VCaP (cell line): ENCODE measurements around the gene GPBP1L1.

Source experiments
- H3K27ac ChIP-seq: fragments of 450-650 bp; 2 replicates; pipeline ENCODE4 v1.5.1; 2017
- TF ChIP-seq, protein P1 (sequence below): fragments of 450-650 bp; conservative IDR thresholded peaks from 2 replicates; pipeline ENCODE4 v1.5.1; 2017; ENCODE audit warnings: mild to moderate bottlenecking, moderate library complexity

GPBP1L1 gene

DNA sequence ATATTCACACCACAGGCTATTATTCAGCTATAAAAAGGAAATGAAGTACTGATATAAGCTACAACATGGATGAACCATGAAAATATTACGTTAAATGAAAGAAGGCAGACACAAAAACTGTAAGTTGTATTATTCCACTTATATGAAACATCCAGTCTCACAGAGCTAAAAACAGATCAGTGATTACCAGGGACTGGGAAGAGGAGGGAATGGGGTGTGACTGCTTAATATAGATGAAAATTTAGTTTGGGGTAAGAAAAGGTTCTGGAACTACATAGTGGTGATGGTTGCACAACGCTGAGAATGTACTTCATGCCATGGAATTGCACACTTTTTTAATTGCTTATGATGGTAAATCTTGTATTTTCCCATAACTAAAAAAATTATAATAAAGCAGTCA lies 19.5 kb downstream of the GPBP1L1 start:
- TF ChIP-seq, protein P1, sequence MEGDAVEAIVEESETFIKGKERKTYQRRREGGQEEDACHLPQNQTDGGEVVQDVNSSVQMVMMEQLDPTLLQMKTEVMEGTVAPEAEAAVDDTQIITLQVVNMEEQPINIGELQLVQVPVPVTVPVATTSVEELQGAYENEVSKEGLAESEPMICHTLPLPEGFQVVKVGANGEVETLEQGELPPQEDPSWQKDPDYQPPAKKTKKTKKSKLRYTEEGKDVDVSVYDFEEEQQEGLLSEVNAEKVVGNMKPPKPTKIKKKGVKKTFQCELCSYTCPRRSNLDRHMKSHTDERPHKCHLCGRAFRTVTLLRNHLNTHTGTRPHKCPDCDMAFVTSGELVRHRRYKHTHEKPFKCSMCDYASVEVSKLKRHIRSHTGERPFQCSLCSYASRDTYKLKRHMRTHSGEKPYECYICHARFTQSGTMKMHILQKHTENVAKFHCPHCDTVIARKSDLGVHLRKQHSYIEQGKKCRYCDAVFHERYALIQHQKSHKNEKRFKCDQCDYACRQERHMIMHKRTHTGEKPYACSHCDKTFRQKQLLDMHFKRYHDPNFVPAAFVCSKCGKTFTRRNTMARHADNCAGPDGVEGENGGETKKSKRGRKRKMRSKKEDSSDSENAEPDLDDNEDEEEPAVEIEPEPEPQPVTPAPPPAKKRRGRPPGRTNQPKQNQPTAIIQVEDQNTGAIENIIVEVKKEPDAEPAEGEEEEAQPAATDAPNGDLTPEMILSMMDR, result no peak
- H3K27ac ChIP-seq, result no peak overlapping the region

DNA sequence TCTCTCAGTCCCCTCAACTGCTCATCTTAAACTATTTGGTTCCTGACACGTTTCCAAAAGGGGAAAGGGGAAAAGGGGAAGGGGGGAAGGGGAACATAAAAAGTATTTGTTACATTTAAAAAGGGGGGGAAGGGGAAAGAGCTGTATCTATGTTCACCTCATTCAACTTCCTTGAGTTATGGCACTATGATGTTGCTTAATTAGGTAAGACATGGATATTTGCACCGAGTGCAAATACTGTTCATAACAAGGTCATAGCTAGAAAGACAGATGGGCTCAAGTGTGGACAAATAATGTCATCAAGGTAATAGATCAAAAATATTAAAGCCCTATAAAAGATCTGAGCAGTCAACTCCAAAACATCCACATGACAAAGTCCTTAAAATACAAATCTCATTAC lies 26.0 kb downstream of the GPBP1L1 start:
- no peak overlapping the region for H3K27ac ChIP-seq
- TF ChIP-seq, protein P1, result no peak

DNA sequence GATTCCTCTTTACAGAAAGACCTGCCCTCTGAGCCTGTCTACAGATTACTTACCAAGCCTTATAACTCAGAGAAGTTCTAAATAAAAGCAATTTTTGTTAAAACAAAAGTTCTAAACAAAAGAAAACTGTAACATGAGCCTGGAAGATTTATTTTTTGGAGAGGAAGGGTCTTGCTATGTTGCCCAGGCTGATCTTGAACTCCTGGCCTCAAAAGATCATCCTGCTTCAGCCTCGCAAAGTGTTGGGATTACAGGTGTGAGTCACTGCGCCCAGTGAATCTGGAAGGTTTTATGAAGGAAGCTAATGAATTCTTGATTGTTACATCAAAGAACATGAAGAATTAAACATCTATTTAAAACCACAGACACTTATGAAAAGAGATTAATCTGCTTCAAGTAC lies 27.1 kb downstream of the GPBP1L1 start:
- no peak overlapping the region for H3K27ac ChIP-seq
- TF ChIP-seq, protein P1, result no peak

DNA sequence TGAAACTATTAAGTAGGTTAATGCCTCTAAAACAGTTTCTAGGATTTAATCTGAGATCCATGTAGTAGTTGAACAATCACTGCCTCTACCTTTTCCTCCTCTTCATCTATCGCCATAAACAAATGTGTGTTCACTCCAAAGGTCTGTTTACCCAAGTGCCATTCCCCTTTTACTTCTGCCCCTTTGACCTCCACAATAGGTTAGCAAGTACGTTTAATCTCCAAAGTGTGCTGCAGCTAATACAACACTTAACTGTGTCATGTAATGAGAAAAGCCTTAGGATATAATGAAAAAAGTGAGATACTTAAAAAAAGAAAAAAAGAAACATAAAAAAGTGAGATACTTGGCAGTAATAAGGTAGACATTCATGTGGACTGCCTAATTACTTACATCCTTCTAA lies 28.2 kb downstream of the GPBP1L1 start:
- TF ChIP-seq, protein P1, result no peak
- H3K27ac ChIP-seq, result no peak overlapping the region

DNA sequence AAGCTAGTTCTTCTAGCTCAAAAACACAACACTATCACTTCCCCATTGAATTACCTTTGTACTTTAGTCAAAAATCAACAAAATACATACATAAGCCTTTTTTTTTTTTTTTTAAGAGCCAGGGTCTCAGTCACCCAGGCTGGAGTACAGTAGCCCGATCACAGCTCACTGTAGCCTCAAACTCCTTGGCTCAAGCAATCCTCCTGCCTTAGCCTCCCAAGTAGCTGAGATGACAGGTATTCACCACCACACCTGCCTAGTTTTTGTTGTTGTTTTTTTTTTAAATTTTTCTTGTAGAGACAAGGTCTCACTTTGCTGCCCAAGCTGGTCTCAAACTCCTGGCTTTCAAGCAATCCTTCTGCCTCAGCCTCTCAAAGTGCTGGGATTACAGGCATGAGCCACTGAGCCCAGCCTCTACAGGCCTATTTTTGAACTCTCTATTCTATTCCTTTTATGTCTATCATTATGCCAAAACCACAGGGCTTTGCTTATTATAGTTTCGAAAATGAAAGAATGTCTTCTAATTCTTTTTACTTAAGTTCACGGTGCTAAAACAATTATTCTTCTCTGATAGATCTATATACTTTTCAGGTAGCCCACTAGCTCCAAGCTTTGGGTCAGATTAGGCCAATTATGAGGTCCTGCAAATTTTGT lies 29.6 kb downstream of the GPBP1L1 start:
- H3K27ac ChIP-seq, result no peak overlapping the region
- TF ChIP-seq, protein P1, result no peak

DNA sequence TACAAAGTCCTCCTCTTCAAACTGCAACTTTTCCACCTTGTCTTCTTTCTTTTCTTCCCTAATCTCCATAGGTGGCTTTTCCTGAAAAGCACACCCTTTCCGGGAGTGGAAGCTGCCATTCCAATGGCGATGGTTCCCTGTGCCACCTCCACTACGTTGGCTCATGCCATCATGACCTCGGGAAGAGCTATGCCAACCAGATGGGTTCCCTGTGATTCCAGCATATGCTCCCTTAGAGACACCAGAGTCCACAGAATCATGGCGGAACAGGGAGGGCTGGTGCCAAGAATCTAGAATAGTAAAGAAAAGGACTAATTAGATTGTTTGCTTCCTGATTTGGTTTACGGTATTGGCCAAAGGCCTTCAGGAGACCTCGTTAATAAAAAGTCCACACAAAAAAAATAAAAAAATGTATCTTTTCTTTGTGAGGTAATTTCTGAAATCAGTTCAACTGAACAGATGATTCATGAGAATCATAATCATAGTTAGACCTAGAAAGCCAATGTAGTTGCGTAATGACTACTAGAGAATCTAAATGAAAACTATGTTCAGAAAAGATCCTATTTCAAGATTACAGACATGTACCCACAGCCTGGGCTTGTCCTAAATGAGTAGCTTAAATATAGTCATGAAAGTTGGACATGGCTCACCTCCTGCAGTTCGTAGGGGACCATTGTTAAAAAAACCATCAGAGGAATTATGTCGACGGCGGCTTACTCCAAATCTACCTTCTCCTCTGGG lies 31.6 kb downstream of the GPBP1L1 start:
- TF ChIP-seq, protein P1, result no peak
- H3K27ac ChIP-seq, result no peak overlapping the region

DNA sequence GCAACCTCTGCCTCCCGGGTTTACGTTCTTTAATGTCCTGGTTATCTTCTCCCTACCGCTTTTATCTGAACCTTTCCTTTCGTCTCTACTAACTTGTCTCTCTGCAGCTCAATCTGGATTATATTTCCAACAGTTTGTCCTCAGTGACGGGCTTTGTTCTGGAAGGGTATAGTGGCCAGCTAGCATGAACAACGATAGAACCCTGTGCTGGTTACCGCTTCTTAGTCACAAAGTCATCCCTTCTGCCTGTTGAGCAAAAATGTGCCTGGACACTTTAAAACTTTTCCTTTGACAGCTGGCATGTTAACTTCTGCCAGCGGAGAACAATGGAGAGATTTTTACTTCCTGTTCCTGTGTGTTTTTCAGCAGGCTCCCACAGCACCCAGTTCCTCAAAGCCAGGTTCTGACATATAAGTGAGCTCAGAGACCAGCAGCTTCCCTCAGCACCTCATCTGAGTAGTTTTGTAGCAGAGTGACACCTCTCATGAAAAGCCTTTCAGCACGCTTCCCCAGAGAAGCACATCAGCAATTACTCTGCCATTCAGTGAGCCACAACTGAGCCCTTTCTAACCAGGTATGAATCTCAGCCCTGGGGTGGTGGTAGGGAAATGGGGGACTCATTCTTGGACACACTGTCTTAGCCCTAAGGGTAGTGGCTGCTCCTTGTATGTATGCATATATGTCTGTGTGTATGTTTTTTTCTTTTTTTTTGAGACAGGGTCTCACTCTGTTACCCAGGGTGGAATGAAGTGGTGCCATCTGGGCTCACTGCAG lies 38.9 kb downstream of the GPBP1L1 start:
- H3K27ac ChIP-seq, result peak overlapping the region; percentile 12
- TF ChIP-seq, protein P1, result no peak
